ENCODE results near the gene NRG2.

The NRG2 gene

DNA sequence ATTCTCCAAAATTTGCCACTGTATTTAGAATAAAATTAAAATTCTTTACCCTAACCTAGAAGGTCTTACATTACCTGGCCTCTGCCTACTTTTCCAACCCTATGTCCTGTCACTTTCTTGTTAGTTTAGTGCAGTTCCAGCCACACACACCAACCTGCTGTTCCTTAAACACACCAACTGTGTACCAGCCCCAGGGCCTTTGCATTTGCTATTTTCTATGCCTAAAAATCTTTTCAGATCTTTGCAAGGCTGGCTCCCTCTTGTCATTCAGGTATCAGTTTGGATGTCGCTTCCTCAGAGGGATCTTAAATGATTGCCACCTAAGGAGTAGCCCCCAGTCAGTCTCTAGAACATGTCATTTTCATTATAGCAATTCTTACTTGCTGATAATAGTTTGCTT is 17.7 kb upstream of the NRG2 start (continued):
- no peak for TF ChIP-seq ZFP3 (CRISPR knock-in tag; IDR thresholded peaks at IDR 0.05)
- no peak for TF ChIP-seq PPARA (CRISPR knock-in tag; IDR thresholded peaks at IDR 0.05; ENCODE audit: borderline replicate concordance)
- TF ChIP-seq OSR1 (CRISPR knock-in tag; IDR thresholded peaks at IDR 0.05), result no peak
- TF ChIP-seq CSDC2 (CRISPR knock-in tag; IDR thresholded peaks at IDR 0.05), result no peak
- TF ChIP-seq CREB5 (CRISPR knock-in tag; IDR thresholded peaks at IDR 0.05; ENCODE audit: low read depth), result no peak
- no peak for TF ChIP-seq ZFP30 (CRISPR knock-in tag; IDR thresholded peaks at IDR 0.05)

GRCh38 chr5:140058212-140058932 is 15.3 kb upstream of the NRG2 start:
- no peak for ATAC-seq
- TF ChIP-seq CREB5 (CRISPR knock-in tag; IDR thresholded peaks at IDR 0.05; ENCODE audit: low read depth), result no peak
- TF ChIP-seq ZC3H10 (CRISPR knock-in tag; IDR thresholded peaks at IDR 0.05), result no peak
- TF ChIP-seq TOX (CRISPR knock-in tag; IDR thresholded peaks at IDR 0.05; ENCODE audit: borderline replicate concordance), result no peak
- no peak for TF ChIP-seq BACH2 (CRISPR knock-in tag; IDR thresholded peaks at IDR 0.05; ENCODE audit: borderline replicate concordance)
- TF ChIP-seq CSRNP3 (CRISPR knock-in tag; IDR thresholded peaks at IDR 0.05), result no peak
- no peak for TF ChIP-seq TCF4 (CRISPR knock-in tag; IDR thresholded peaks at IDR 0.05; ENCODE audit: borderline replicate concordance)
- TF ChIP-seq, protein P1, sequence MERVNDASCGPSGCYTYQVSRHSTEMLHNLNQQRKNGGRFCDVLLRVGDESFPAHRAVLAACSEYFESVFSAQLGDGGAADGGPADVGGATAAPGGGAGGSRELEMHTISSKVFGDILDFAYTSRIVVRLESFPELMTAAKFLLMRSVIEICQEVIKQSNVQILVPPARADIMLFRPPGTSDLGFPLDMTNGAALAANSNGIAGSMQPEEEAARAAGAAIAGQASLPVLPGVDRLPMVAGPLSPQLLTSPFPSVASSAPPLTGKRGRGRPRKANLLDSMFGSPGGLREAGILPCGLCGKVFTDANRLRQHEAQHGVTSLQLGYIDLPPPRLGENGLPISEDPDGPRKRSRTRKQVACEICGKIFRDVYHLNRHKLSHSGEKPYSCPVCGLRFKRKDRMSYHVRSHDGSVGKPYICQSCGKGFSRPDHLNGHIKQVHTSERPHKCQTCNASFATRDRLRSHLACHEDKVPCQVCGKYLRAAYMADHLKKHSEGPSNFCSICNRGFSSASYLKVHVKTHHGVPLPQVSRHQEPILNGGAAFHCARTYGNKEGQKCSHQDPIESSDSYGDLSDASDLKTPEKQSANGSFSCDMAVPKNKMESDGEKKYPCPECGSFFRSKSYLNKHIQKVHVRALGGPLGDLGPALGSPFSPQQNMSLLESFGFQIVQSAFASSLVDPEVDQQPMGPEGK (CRISPR knock-in tag; IDR thresholded peaks at IDR 0.05; ENCODE audit: borderline replicate concordance), result no peak
- TF ChIP-seq TSHZ2 (CRISPR knock-in tag; IDR thresholded peaks at IDR 0.05), result no peak
- TF ChIP-seq PPARA (CRISPR knock-in tag; IDR thresholded peaks at IDR 0.05; ENCODE audit: borderline replicate concordance), result no peak
- no peak for TF ChIP-seq CSDC2 (CRISPR knock-in tag; IDR thresholded peaks at IDR 0.05)

DNA sequence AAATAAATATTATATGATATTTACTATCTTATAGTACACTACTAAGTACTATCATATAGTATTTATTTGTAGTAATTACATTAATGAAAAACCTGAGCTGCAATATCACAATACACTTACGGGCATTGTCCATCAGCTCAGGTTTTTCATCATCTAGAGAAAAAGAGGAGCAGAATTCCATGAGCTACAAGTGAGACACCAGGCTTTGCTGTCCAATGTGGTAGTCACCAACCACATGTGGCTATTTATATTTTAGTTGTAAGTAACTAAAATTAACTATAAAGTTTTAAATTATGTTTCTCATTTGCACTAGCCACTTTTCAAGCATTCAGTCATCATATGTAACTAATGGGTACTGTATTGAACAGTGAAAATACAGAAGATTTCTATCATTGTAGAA is 13.8 kb upstream of the NRG2 start:
- TF ChIP-seq ZC3H10 (CRISPR knock-in tag; IDR thresholded peaks at IDR 0.05), result no peak
- ATAC-seq, result no peak

- ATAC-seq, result no peak
- TF ChIP-seq BACH2 (CRISPR knock-in tag; IDR thresholded peaks at IDR 0.05; ENCODE audit: borderline replicate concordance) (no peak), TCF4 (CRISPR knock-in tag; IDR thresholded peaks at IDR 0.05; ENCODE audit: borderline replicate concordance) (no peak), GLIS3 (CRISPR knock-in tag; IDR thresholded peaks at IDR 0.05) (no peak), CSDC2 (CRISPR knock-in tag; IDR thresholded peaks at IDR 0.05) (no peak), ZNF565 (CRISPR knock-in tag; conservative IDR thresholded peaks at IDR 0.05; ENCODE audit: low read depth) (no peak), ESRRG (CRISPR knock-in tag; IDR thresholded peaks at IDR 0.05) (no peak), TSHZ2 (CRISPR knock-in tag; IDR thresholded peaks at IDR 0.05) (no peak), CREB5 (CRISPR knock-in tag; IDR thresholded peaks at IDR 0.05; ENCODE audit: low read depth) (no peak), ZNF8 (CRISPR knock-in tag; IDR thresholded peaks at IDR 0.05) (no peak)
Observed at GRCh38 chr5:140055152-140055551, 12.1 kb upstream of the NRG2 start.
